Loucy (cell line): Measurements from ENCODE around the gene MROH9.

Source experiments
- H2AFZ ChIP-seq: fragments of 200-600 bp; sonication (generic); 2 replicates; pipeline ENCODE4 v1.6.0; 2016; ENCODE audit warnings: antibody characterized with exemption, mild to moderate bottlenecking, low read length, moderate library complexity
- H3F3A ChIP-seq: fragments of 200-600 bp; 2 replicates; pipeline ENCODE4 v1.6.0; 2016; ENCODE audit warnings: antibody characterized with exemption, low read depth, mild to moderate bottlenecking
- H3K27me3 ChIP-seq: fragments of 200-600 bp; sonication (generic); 2 replicates; pipeline ENCODE4 v1.6.1; 2014; ENCODE audit warnings: low read length, mild to moderate bottlenecking; ENCODE audit not compliant: insufficient read depth, poor library complexity, severe bottlenecking
- H3K36me3 ChIP-seq: fragments of 200-600 bp; sonication (generic); 2 replicates; pipeline ENCODE4 v1.6.1; 2016; ENCODE audit warnings: low read length; ENCODE audit not compliant: insufficient read depth
- H3K4me1 ChIP-seq: fragments of 200-600 bp; sonication (generic); 2 replicates; pipeline ENCODE4 v1.5.1; 2014; ENCODE audit warnings: low read length, mild to moderate bottlenecking; ENCODE audit not compliant: insufficient read depth, poor library complexity, severe bottlenecking
- H3K4me2 ChIP-seq: fragments of 200-600 bp; sonication (generic); 2 replicates; pipeline ENCODE4 v1.6.0; 2014; ENCODE audit warnings: antibody characterized with exemption, low read length, low read depth, mild to moderate bottlenecking; ENCODE audit not compliant: poor library complexity, severe bottlenecking
- H3K4me3 ChIP-seq: fragments of 200-600 bp; sonication (generic); 2 replicates; pipeline ENCODE4 v1.5.1; 2014; ENCODE audit warnings: low read length, mild to moderate bottlenecking, mixed read lengths; ENCODE audit not compliant: poor library complexity, severe bottlenecking
- H3K79me2 ChIP-seq: fragments of 200-600 bp; sonication (generic); 2 replicates; pipeline ENCODE4 v1.6.1; 2014; ENCODE audit warnings: low read length; ENCODE audit not compliant: insufficient read depth
- H3K9ac ChIP-seq: fragments of 200-600 bp; sonication (generic); 2 replicates; pipeline ENCODE4 v1.6.0; 2014; ENCODE audit warnings: mild to moderate bottlenecking, low read depth, low read length, moderate library complexity; ENCODE audit not compliant: poor library complexity, severe bottlenecking
- H3K9me2 ChIP-seq: fragments of 200-600 bp; sonication (generic); replicated peaks from 2 replicates; pipeline ENCODE4 v1.6.1; 2016; ENCODE audit warnings: low read depth, low read length, mixed read lengths
- H3K9me3 ChIP-seq: fragments of 200-600 bp; sonication (generic); 2 replicates; pipeline ENCODE4 v1.6.1; 2014; ENCODE audit warnings: mild to moderate bottlenecking, antibody characterized with exemption, low read length, low read depth; ENCODE audit not compliant: insufficient read depth
- H4K20me1 ChIP-seq: fragments of 200-600 bp; sonication (generic); 2 replicates; pipeline ENCODE4 v1.6.0; 2014; ENCODE audit warnings: antibody characterized with exemption, low read length, mild to moderate bottlenecking; ENCODE audit not compliant: insufficient read depth, poor library complexity, severe bottlenecking
- EZH2phosphoT487 ChIP-seq: fragments of 200-600 bp; IDR thresholded peaks from 2 replicates; pipeline ENCODE4 v1.6.1; 2018; ENCODE audit warnings: antibody characterized with exemption, mild to moderate bottlenecking, moderate library complexity, borderline replicate concordance
- TF ChIP-seq, protein P1 (sequence below): fragments of 200-600 bp; sonication (generic); conservative IDR thresholded peaks from 2 replicates; pipeline ENCODE4 v1.5.1; 2014; ENCODE audit warnings: mild to moderate bottlenecking, antibody characterized with exemption, low read length

Gene MROH9

DNA sequence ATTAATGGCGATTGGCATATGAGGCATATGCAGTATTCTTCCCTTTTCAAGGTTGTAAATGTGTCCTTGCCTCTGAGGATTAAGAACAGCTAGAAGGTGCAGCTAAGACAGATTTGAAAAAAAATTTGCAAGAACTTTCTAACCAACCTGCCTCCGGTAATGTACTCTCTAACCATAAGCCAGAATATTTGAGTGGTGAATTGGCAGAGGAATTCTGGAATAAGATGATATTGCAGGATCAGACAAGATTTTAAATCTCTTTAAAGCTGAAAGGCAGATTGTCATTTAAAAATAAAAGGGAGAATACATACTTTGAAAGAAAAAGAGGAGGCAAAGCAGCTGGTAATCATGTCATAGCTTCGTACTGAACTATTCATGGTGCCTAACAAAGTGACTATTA is 29.2 kb downstream of the MROH9 start:
- no peaks in the 10 kb centered on the region for H4K20me1 ChIP-seq
- no peak overlapping the region for H3K4me2 ChIP-seq
- H3K9me2 ChIP-seq: no peaks in the 10 kb centered on the region
- H3K4me1 ChIP-seq: no peaks in the 10 kb centered on the region
- H3K36me3 ChIP-seq: no peaks in the 10 kb centered on the region
- H3K4me3 ChIP-seq: no peak overlapping the region
- H3F3A ChIP-seq: no peaks in the 10 kb centered on the region
- H3K9me3 ChIP-seq: no peaks in the 10 kb centered on the region
- H3K27me3 ChIP-seq: no peaks in the 10 kb centered on the region
- H3K9ac ChIP-seq: no peak overlapping the region
- no peak overlapping the region for H2AFZ ChIP-seq
- H3K79me2 ChIP-seq: no peaks in the 10 kb centered on the region
- TF ChIP-seq, protein P1, sequence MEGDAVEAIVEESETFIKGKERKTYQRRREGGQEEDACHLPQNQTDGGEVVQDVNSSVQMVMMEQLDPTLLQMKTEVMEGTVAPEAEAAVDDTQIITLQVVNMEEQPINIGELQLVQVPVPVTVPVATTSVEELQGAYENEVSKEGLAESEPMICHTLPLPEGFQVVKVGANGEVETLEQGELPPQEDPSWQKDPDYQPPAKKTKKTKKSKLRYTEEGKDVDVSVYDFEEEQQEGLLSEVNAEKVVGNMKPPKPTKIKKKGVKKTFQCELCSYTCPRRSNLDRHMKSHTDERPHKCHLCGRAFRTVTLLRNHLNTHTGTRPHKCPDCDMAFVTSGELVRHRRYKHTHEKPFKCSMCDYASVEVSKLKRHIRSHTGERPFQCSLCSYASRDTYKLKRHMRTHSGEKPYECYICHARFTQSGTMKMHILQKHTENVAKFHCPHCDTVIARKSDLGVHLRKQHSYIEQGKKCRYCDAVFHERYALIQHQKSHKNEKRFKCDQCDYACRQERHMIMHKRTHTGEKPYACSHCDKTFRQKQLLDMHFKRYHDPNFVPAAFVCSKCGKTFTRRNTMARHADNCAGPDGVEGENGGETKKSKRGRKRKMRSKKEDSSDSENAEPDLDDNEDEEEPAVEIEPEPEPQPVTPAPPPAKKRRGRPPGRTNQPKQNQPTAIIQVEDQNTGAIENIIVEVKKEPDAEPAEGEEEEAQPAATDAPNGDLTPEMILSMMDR: no peak
- no peak for TF ChIP-seq EZH2phosphoT487

DNA sequence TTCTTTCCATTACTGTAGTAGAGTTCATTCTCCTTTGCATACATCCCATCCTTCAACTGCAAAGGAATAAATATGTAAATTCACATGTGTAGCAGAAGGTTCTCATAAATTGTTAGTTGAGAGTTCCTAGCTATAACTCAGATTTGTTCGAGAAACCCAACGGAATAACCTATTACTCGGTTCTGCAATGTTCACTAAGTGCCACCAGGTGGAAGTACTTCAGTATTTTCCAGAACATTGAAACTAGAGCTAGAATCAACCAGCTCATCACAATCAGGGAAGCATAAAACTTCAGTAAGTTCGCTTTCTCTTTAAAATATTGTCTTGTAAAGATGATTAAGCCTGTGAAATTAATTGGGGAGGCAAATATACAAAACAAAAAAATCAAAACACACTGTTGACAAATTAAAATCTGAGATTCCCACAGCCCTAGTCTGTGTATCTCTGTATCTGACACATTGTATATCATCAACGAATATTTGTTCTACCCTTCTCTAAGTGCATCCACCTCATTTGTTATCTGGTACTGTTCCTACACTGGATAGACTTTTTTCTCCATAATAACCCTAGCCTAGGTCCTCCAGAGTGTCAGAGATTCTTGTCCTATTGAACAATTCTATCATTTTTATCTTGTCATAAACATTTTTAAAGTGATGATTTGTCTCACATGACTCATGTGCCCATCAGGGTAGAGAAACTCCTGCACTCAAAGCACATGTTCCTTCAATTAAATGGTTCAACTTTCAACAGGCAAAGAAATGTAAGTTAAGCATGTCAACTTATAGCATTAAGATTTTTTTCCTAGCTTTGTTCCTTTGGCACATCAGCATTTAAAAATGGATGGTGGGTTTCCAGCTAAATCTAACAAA is 31.9 kb downstream of the MROH9 start:
- no peak overlapping the region for H2AFZ ChIP-seq
- H4K20me1 ChIP-seq: no peaks in the 10 kb centered on the region
- no peaks in the 10 kb centered on the region for H3K9me3 ChIP-seq
- no peak overlapping the region for H3K4me2 ChIP-seq
- H3K9ac ChIP-seq: no peak overlapping the region
- H3K79me2 ChIP-seq: no peaks in the 10 kb centered on the region
- no peaks in the 10 kb centered on the region for H3K27me3 ChIP-seq
- no peaks in the 10 kb centered on the region for H3F3A ChIP-seq
- no peaks in the 10 kb centered on the region for H3K9me2 ChIP-seq
- no peak overlapping the region for H3K4me3 ChIP-seq
- TF ChIP-seq EZH2phosphoT487: no peak
- TF ChIP-seq, protein P1: peak; percentile 78
- H3K4me1 ChIP-seq: no peaks in the 10 kb centered on the region
- no peaks in the 10 kb centered on the region for H3K36me3 ChIP-seq

DNA sequence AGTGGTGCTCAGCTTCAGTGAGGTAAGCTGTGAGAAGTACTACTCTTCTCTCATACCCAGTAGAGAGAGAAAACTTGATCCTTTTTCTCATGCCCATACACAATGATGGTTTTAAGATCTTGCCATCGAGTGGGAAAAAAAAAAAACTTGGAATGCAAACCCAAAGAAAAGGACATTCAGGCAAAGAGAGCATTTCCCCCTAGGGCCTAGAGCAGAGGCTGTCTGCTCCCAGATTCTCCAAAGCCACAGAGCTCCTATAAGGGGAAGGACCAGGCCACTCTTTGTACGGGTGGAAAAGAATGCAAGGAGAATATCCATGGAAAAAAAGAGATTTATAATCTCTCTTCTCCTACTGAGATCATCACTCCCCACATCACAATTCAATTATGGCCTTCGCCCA is 34.9 kb downstream of the MROH9 start:
- Histone ChIP-seq H3K4me3 (no peak overlapping the region), H2AFZ (no peak overlapping the region), H3K4me2 (no peak overlapping the region), H3K9me2 (no peaks in the 10 kb centered on the region), H3K27me3 (no peaks in the 10 kb centered on the region), H3K36me3 (no peaks in the 10 kb centered on the region), H3K79me2 (no peaks in the 10 kb centered on the region), H4K20me1 (no peaks in the 10 kb centered on the region), H3K9me3 (no peaks in the 10 kb centered on the region), H3K4me1 (no peaks in the 10 kb centered on the region), H3K9ac (no peak overlapping the region), H3F3A (no peaks in the 10 kb centered on the region)
- TF ChIP-seq EZH2phosphoT487: no peak
- TF ChIP-seq, protein P1: no peak
